ENCODE results near the gene UPB1.
"Not testable (repeated sequence)": the region's sequence is repeated elsewhere in the genome, so short reads cannot be mapped to it uniquely, and the experiment has no call there.

The UPB1 gene

GRCh38 chr22:24482575-24482974, 12.6 kb upstream of the UPB1 start:
- no peak for DNase-seq

GRCh38 chr22:24482998-24483397, 12.1 kb upstream of the UPB1 start:
- DNase-seq: no peak

- DNase-seq: no peak
These were observed 11.1 kb upstream of the UPB1 start for GRCh38 chr22:24483976-24484545.

- DNase-seq: no peak
These were observed 10.0 kb upstream of the UPB1 start for GRCh38 chr22:24485170-24485569.

GRCh38 chr22:24485608-24486007, 9.5 kb upstream of the UPB1 start:
- DNase-seq: no peak

- DNase-seq: no peak
These were observed 8.6 kb upstream of the UPB1 start for GRCh38 chr22:24486501-24486921.

GRCh38 chr22:24489011-24489410, 6.1 kb upstream of the UPB1 start:
- no peak for DNase-seq

GRCh38 chr22:24489434-24489833, 5.7 kb upstream of the UPB1 start:
- DNase-seq: not testable (repeated sequence)

GRCh38 chr22:24492391-24492790, 2.7 kb upstream of the UPB1 start:
- no peak for DNase-seq

- DNase-seq: no peak
These were observed 985 bp upstream of the UPB1 start for GRCh38 chr22:24494167-24494527.

- no peak for DNase-seq
These were observed 188 bp downstream of the UPB1 start for GRCh38 chr22:24495365-24495675.

- DNase-seq: no peak
These were observed 1.1 kb downstream of the UPB1 start for GRCh38 chr22:24496234-24496633.

- no peak for DNase-seq
These were observed 1.5 kb downstream of the UPB1 start for GRCh38 chr22:24496661-24497060.

- DNase-seq: no peak
These were observed 2.7 kb downstream of the UPB1 start for GRCh38 chr22:24497841-24498258.

- no peak for DNase-seq
These were observed 3.7 kb downstream of the UPB1 start for GRCh38 chr22:24498824-24499223.

- DNase-seq: no peak
These were observed 4.7 kb downstream of the UPB1 start for GRCh38 chr22:24499706-24500276.

- DNase-seq: no peak
These were observed 5.2 kb downstream of the UPB1 start for GRCh38 chr22:24500277-24500820.

GRCh38 chr22:24501301-24502005, 6.3 kb downstream of the UPB1 start:
- DNase-seq: no peak

GRCh38 chr22:24502034-24502433, 6.9 kb downstream of the UPB1 start:
- no peak for DNase-seq

GRCh38 chr22:24502541-24502940, 7.4 kb downstream of the UPB1 start:
- DNase-seq: no peak

- DNase-seq: no peak
These were observed 8.2 kb downstream of the UPB1 start for GRCh38 chr22:24503137-24503842.

- DNase-seq: no peak
These were observed 8.8 kb downstream of the UPB1 start for GRCh38 chr22:24503843-24504338.

- DNase-seq: no peak
These were observed 9.4 kb downstream of the UPB1 start for GRCh38 chr22:24504540-24504939.
